ENCODE measurements around the gene PDCD1.

PDCD1 gene

DNA sequence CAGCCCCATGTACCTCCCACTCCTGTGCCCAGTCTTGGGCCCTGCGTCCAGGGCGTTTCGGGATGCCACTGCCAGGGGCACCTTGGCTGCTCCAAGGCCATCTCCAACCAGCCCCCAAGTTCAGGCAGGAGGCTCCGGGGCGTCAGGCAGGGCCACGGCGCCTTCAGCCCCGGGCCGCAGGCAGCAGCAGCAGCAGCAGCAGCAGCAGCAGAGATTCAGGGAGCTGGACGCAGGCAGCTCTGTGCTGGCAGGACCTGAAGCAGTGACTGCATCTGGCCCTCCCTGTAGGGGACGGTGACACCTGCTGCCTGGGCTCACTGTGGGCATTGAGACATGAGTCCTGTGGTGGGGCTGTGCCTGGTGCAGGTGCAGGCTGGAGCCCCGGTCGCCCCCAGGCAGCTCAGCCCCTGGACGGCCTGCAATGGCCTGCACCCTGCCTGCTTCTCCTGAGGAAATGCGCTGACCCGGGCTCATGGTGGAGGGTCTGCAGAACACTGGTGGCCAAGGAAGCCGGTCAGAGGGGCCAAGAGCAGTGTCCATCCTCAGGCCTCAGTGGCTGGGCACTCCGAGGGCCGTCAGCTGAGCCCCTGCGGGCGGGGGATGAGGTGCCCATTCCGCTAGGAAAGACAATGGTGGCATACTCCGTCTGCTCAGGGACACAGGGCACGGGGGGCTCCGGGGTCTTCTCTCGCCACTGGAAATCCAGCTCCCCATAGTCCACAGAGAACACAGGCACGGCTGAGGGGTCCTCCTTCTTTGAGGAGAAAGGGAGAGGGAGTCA, 8.0 kb downstream of the PDCD1 start:
- TF ChIP-seq ZFX (IDR thresholded peaks at IDR 0.05; ENCODE audit: borderline replicate concordance), result no peak
- TF ChIP-seq, protein P1, sequence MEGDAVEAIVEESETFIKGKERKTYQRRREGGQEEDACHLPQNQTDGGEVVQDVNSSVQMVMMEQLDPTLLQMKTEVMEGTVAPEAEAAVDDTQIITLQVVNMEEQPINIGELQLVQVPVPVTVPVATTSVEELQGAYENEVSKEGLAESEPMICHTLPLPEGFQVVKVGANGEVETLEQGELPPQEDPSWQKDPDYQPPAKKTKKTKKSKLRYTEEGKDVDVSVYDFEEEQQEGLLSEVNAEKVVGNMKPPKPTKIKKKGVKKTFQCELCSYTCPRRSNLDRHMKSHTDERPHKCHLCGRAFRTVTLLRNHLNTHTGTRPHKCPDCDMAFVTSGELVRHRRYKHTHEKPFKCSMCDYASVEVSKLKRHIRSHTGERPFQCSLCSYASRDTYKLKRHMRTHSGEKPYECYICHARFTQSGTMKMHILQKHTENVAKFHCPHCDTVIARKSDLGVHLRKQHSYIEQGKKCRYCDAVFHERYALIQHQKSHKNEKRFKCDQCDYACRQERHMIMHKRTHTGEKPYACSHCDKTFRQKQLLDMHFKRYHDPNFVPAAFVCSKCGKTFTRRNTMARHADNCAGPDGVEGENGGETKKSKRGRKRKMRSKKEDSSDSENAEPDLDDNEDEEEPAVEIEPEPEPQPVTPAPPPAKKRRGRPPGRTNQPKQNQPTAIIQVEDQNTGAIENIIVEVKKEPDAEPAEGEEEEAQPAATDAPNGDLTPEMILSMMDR (IDR thresholded peaks at IDR 0.05), result no peak
- no peak overlapping the region for H3K27ac ChIP-seq

DNA sequence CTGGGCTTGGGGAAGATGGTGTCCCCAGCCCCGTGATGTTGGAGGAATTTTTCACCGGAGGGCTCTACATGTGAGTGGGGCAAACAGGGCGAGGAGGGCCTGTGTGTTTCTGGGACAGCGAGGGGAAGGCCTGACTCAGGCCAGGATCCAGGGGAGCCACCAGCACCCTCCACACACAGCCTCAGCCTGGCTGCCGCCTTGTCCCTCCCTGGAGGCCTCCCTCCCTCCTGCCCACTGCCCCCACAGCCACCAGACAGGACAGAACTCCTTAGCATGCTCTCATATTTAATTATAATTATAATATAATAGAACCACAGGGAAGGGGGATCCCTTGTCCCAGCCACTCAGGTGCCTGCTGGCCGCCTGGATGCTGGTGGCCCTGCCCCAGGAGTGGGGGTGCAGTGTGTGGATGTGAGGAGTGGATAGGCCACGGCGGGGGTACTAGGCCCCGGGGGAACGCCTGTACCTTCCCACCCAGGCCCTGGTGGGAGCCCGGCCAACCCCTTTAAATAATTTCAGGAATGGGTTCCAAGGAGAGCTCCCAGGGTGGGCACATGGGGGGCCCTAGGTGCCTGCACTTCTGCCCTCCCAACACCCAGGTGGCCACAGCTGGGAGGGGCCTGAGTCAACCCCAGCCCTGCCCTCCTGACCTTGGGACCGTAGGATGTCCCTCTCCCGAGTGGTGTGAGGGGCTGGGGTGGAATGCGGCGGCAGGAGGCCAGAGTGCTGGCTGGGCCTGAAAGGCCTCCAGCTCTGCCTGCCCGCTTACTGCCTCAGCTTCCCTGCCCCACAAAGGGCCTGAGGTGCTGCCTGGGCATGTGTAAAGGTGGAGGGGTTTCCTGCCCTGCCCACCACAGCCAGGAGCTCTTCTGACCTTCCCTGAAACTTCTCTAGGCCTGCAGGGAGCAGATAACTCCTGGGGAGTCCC, 8.8 kb downstream of the PDCD1 start:
- no peak overlapping the region for H3K27ac ChIP-seq

DNA sequence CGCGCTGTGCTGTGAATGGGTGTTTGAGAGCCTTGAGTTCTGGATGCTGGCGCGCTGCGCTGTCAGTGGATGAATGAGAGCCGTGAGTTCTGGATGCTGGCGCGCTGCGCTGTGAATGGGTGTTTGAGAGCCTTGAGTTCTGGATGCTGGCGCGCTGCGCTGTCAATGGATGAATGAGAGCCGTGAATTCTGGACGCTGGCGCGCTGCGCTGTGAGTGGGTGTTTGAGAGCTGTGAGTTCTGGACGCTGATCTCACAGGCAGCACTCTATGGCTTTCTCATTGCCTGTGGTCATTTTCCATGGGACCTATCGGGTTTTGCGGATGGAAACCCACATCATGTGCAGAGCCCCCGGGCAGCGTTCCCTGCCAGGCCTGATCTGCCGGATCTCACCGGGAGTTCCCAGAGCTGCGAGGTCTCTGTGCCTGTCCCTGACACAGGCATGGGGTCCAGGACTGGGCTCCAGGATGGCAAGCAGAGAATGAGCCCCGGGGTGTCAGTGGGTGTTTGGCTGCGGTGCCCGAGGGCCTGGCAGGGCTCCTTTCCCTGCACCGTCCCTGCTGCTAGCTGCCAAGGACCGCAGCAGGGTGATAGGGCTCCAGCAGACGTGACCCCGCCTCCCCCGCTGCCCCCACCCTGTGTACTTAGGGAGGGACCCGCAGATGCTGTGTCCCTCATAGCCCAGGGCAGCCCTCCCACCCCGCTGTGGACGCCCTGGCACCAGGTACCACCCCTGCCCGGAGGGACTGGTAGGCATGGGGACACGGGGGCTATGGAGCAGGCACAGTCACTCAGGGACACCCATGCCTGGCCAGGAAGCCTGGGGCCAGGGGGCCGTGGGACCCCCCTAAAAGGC, 9.7 kb downstream of the PDCD1 start:
- TF ChIP-seq ZFX (IDR thresholded peaks at IDR 0.05; ENCODE audit: borderline replicate concordance), result no peak
- TF ChIP-seq, protein P1 (IDR thresholded peaks at IDR 0.05), result no peak
- no peak overlapping the region for H3K27ac ChIP-seq

More for the DNA sequence above, 8.8 kb downstream of the PDCD1 start:
- no peak for TF ChIP-seq ZFX (IDR thresholded peaks at IDR 0.05; ENCODE audit: borderline replicate concordance)
- TF ChIP-seq, protein P1 (IDR thresholded peaks at IDR 0.05), result no peak

DNA sequence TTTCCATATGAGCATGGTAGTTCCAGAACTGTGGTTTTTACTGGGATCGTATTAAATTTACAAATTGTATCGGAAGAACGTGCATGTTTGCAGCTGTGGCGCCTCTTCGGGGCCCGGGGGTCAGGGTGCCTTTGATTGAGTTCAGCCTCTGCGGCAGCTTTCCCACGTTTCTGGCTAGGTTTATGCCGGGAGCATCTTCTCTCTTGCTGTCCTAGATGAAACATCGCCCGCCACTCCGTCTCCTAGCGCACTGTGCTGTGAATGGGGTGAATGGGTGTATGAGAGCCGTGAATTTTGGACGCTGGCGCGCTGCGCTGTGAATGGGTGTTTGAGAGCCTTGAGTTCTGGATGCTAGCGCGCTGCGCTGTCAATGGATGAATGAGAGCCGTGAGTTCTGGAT, 12.3 kb downstream of the PDCD1 start:
- no peak for TF ChIP-seq ZFX (IDR thresholded peaks at IDR 0.05; ENCODE audit: borderline replicate concordance)
- TF ChIP-seq, protein P1 (IDR thresholded peaks at IDR 0.05), result no peak
- H3K27ac ChIP-seq, result no peak overlapping the region

DNA sequence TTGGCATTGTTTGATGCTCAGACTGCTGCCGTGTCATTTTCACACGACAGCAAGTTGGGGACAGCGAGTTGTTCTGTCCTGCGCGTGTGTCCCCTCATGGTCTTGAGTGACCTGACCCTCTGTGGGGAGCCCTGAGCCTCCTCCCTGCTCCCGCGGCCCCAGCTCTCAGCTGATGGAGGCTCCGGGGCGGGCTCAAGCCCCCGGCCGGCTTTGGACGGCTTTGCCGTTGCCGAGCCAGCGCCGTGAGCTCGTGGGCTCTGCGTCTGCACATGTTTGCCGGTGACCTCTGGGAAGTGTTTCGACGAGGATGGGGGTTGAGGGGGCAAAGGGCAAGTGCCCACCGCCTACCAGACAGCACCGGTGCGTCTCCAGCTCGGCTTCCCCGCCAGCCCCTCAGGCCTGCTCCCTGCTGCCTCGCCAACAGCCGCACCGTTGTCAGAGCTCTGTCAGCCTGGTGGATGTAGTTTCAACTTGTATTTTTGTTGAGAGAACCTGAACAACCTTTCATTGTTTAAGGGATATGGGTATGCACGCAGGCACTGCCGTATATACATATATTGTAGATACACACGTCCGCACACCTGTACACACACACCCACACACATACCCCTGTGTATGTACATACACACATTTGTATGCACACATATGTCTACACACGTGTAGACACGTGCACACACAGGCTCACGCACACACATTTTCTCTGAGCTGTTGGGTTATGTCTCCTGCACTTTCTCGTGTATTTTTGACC, 13.7 kb downstream of the PDCD1 start:
- no peak for TF ChIP-seq ZFX (IDR thresholded peaks at IDR 0.05; ENCODE audit: borderline replicate concordance)
- TF ChIP-seq, protein P1 (IDR thresholded peaks at IDR 0.05), result no peak
- H3K27ac ChIP-seq, result no peak overlapping the region

DNA sequence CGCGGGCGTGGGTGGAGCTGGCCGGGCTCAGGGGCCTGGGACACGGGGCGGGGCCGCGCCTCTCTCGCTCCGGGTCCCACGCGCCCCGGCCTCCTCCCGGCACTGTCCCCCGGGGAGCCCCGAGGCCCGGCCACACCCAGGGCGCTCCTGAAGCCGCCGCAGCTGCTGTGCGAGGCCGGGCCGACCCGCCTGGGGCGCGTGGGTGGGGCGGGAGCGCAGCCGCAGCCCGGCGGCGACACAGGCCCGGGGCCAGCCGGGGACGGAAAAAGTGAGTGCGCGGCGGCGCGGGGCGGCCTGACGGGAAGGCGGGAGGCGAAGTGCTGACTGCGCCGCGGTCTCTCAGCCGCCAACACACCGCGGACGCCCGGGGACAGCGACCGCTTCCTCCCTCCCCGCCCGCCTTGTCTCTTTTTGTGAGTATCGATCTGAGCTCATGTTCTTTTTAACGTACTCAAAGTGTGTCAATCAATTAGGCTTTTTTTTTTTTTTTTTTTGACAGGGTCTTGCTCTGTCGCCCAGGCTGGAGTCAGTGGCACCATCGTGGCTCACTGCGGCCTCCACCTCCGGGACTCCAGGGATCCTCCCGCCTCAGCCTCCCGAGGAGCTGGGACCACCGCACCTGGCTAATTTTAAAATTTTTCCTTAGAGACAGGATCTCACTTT, 14.5 kb downstream of the PDCD1 start:
- no peak for TF ChIP-seq ZFX (IDR thresholded peaks at IDR 0.05; ENCODE audit: borderline replicate concordance)
- TF ChIP-seq, protein P1 (IDR thresholded peaks at IDR 0.05), result 0 out of 2 replicates have a peak, but pooled peaks have one; percentile 1
- H3K27ac ChIP-seq, result no peak overlapping the region
